HUES64 (cell line): Measurements from ENCODE around the gene KRTAP10-8.

Experiments
- H3K27ac ChIP-seq: 2 replicates; pipeline ENCODE4 v1.7.0; 2013; ENCODE audit warnings: low read depth, low read length, inconsistent platforms
- H3K27me3 ChIP-seq: 2 replicates; pipeline ENCODE4 v1.6.1; 2013; ENCODE audit warnings: mild to moderate bottlenecking, low read length; ENCODE audit not compliant: insufficient read depth
- H3K36me3 ChIP-seq: 2 replicates; pipeline ENCODE4 v1.6.1; 2013; ENCODE audit warnings: mild to moderate bottlenecking, low read length; ENCODE audit not compliant: insufficient read depth
- H3K4me1 ChIP-seq: 2 replicates; pipeline ENCODE4 v1.6.1; 2013; ENCODE audit warnings: mild to moderate bottlenecking, low read length, moderate library complexity; ENCODE audit not compliant: insufficient read depth
- H3K4me3 ChIP-seq: 2 replicates; pipeline ENCODE4 v1.5.1; 2013; ENCODE audit warnings: mild to moderate bottlenecking, low read length, moderate library complexity
- H3K9ac ChIP-seq: 2 replicates; pipeline ENCODE4 v1.6.1; 2013; ENCODE audit warnings: mild to moderate bottlenecking, low read depth, low read length
- H3K9me3 ChIP-seq: 2 replicates; pipeline ENCODE4 v1.6.1; 2013; ENCODE audit warnings: low read depth, low read length; ENCODE audit not compliant: insufficient read depth
- WGBS: fragments of 150-250, 120-280 bp; methylation state at CpG from one replicate; pipeline ENCODE4 v1.1.7; 2013; ENCODE audit warnings: missing lambda C conversion rate; 5-methylcytosine and 5-hydroxymethylcytosine counted together

The KRTAP10-8 gene

GRCh38 chr21:44614161-44614631 lies 2.3 kb downstream of the KRTAP10-8 start:
- H3K27ac ChIP-seq, result no peak overlapping the region
- WGBS, result 92% methylated on average over 20 of the region's 20 CpGs
- H3K27me3 ChIP-seq, result no peaks in the 10 kb centered on the region
- H3K4me3 ChIP-seq, result no peak overlapping the region
- H3K4me1 ChIP-seq, result no peaks in the 10 kb centered on the region
- H3K9me3 ChIP-seq, result peaks cover 18% of the 10 kb centered on the region
- no peak overlapping the region for H3K9ac ChIP-seq
- no peaks in the 10 kb centered on the region for H3K36me3 ChIP-seq

- Histone ChIP-seq H3K36me3 (no peaks in the 10 kb centered on the region), H3K4me1 (no peaks in the 10 kb centered on the region), H3K9me3 (peaks cover 20% of the 10 kb centered on the region), H3K27ac (no peak overlapping the region), H3K27me3 (no peaks in the 10 kb centered on the region), H3K9ac (no peak overlapping the region), H3K4me3 (no peak overlapping the region)
- 94% methylated on average over 28 of the region's 28 CpGs for WGBS
Measured at GRCh38 chr21:44614961-44615391, 3.1 kb downstream of the KRTAP10-8 start.

GRCh38 chr21:44615466-44615865 lies 3.6 kb downstream of the KRTAP10-8 start:
- WGBS, result 90% methylated on average over 7 of the region's 8 CpGs
- no peaks in the 10 kb centered on the region for H3K27me3 ChIP-seq
- no peak overlapping the region for H3K4me3 ChIP-seq
- no peak overlapping the region for H3K9ac ChIP-seq
- H3K36me3 ChIP-seq, result no peaks in the 10 kb centered on the region
- H3K9me3 ChIP-seq, result peaks cover 25% of the 10 kb centered on the region
- no peaks in the 10 kb centered on the region for H3K4me1 ChIP-seq
- H3K27ac ChIP-seq, result no peak overlapping the region

GRCh38 chr21:44615911-44616590 lies 4.2 kb downstream of the KRTAP10-8 start:
- no peaks in the 10 kb centered on the region for H3K4me1 ChIP-seq
- peaks cover 30% of the 10 kb centered on the region for H3K9me3 ChIP-seq
- H3K27ac ChIP-seq, result no peak overlapping the region
- H3K4me3 ChIP-seq, result no peak overlapping the region
- H3K27me3 ChIP-seq, result no peaks in the 10 kb centered on the region
- no peak overlapping the region for H3K9ac ChIP-seq
- 89% methylated on average over 17 of the region's 17 CpGs for WGBS
- no peaks in the 10 kb centered on the region for H3K36me3 ChIP-seq

- no peak overlapping the region for H3K4me3 ChIP-seq
- H3K27ac ChIP-seq, result no peak overlapping the region
- no peaks in the 10 kb centered on the region for H3K4me1 ChIP-seq
- H3K36me3 ChIP-seq, result no peaks in the 10 kb centered on the region
- peaks cover 30% of the 10 kb centered on the region for H3K9me3 ChIP-seq
- 88% methylated on average over 16 of the region's 16 CpGs for WGBS
- H3K9ac ChIP-seq, result no peak overlapping the region
- no peaks in the 10 kb centered on the region for H3K27me3 ChIP-seq
Measured at GRCh38 chr21:44616591-44616926, 4.7 kb downstream of the KRTAP10-8 start.

GRCh38 chr21:44617071-44617501 lies 5.2 kb downstream of the KRTAP10-8 start:
- 72% methylated on average over 8 of the region's 8 CpGs for whole genome bisulfite sequencing
- H3K9ac ChIP-seq, result no peak overlapping the region
- peaks cover 27% of the 10 kb centered on the region; the same call in 1 of the 2 replicates for H3K9me3 ChIP-seq
- no peaks in the 10 kb centered on the region for H3K27me3 ChIP-seq
- H3K4me1 ChIP-seq, result no peaks in the 10 kb centered on the region
- no peaks in the 10 kb centered on the region for H3K36me3 ChIP-seq
- no peak overlapping the region for H3K4me3 ChIP-seq
- H3K27ac ChIP-seq, result no peak overlapping the region

- Histone ChIP-seq H3K4me3 (no peak overlapping the region), H3K27ac (no peak overlapping the region)
Measured at GRCh38 chr21:44618504-44618903, 6.6 kb downstream of the KRTAP10-8 start.

GRCh38 chr21:44618909-44619308 lies 7.0 kb downstream of the KRTAP10-8 start:
- H3K9ac ChIP-seq, result no peak overlapping the region
- H3K27me3 ChIP-seq, result no peaks in the 10 kb centered on the region
- H3K9me3 ChIP-seq, result peaks cover 44% of the 10 kb centered on the region
- H3K36me3 ChIP-seq, result no peaks in the 10 kb centered on the region
- no peak overlapping the region for H3K4me3 ChIP-seq
- H3K4me1 ChIP-seq, result no peaks in the 10 kb centered on the region
- 97% methylated on average over 3 of the region's 3 CpGs for WGBS
- no peak overlapping the region for H3K27ac ChIP-seq

More at GRCh38 chr21:44618504-44618903, 6.6 kb downstream of the KRTAP10-8 start:
- 70% methylated on average over 4 of the region's 4 CpGs for WGBS
- H3K4me1 ChIP-seq, result no peaks in the 10 kb centered on the region
- no peaks in the 10 kb centered on the region for H3K36me3 ChIP-seq
- H3K9ac ChIP-seq, result no peak overlapping the region
- peaks cover 40% of the 10 kb centered on the region for H3K9me3 ChIP-seq
- no peaks in the 10 kb centered on the region for H3K27me3 ChIP-seq

GRCh38 chr21:44619886-44620285 lies 8.0 kb downstream of the KRTAP10-8 start:
- WGBS, result 94% methylated on average over 6 of the region's 6 CpGs
- Histone ChIP-seq H3K27me3 (no peaks in the 10 kb centered on the region), H3K36me3 (no peaks in the 10 kb centered on the region), H3K4me1 (no peaks in the 10 kb centered on the region), H3K4me3 (no peak overlapping the region), H3K27ac (no peak overlapping the region), H3K9ac (no peak overlapping the region), H3K9me3 (peaks cover 53% of the 10 kb centered on the region)

GRCh38 chr21:44623575-44623974 lies 11.7 kb downstream of the KRTAP10-8 start:
- H3K9me3 ChIP-seq, result peaks cover 56% of the 10 kb centered on the region
- H3K36me3 ChIP-seq, result no peaks in the 10 kb centered on the region
- H3K4me3 ChIP-seq, result no peak overlapping the region
- no peak overlapping the region for H3K9ac ChIP-seq
- no peaks in the 10 kb centered on the region for H3K27me3 ChIP-seq
- no peak overlapping the region for H3K27ac ChIP-seq
- H3K4me1 ChIP-seq, result no peaks in the 10 kb centered on the region

- Histone ChIP-seq H3K4me1 (no peaks in the 10 kb centered on the region), H3K36me3 (no peaks in the 10 kb centered on the region), H3K27me3 (no peaks in the 10 kb centered on the region), H3K4me3 (no peak overlapping the region), H3K9ac (no peak overlapping the region), H3K27ac (no peak overlapping the region), H3K9me3 (peaks cover 38% of the 10 kb centered on the region)
- WGBS, result 91% methylated on average over 7 of the region's 7 CpGs
Measured at GRCh38 chr21:44625756-44626155, 13.9 kb downstream of the KRTAP10-8 start.

- H3K36me3 ChIP-seq, result no peaks in the 10 kb centered on the region
- WGBS, result 91% methylated on average over 10 of the region's 10 CpGs
- H3K9ac ChIP-seq, result no peak overlapping the region
- no peaks in the 10 kb centered on the region for H3K27me3 ChIP-seq
- H3K4me1 ChIP-seq, result no peaks in the 10 kb centered on the region
- H3K4me3 ChIP-seq, result no peak overlapping the region
- H3K27ac ChIP-seq, result no peak overlapping the region
- peaks cover 33% of the 10 kb centered on the region for H3K9me3 ChIP-seq
Measured at GRCh38 chr21:44626262-44626661, 14.4 kb downstream of the KRTAP10-8 start.
